Stimulated activated CD8-positive, alpha-beta memory T cell treated with anti-CD3 and anti-CD28 coated beads, Interleukin-7, amount 100 ng/mL, for 1 hour (primary cell): ENCODE results near the gene TRIM66.

Experiments
- DNase-seq, 2 donors: peaks; one replicate each; pipeline ENCODE4 v3.0.0-alpha.2; 2020; ENCODE audit warnings: low read depth in 2 of 2

The TRIM66 gene

GRCh38 chr11:8682303-8683114, at the start of gene TRIM66, which contains the start of gene RPL27A:
TSS of gene TRIM66 (minus strand) at chr11:8682665. CDS start at chr11:8672274, 10,391 bp downstream.
TSS of gene RPL27A (plus strand) at chr11:8682792. CDS start at chr11:8682814, 22 bp downstream.
- DNase-seq = peak; percentile 98 to 99

DNA sequence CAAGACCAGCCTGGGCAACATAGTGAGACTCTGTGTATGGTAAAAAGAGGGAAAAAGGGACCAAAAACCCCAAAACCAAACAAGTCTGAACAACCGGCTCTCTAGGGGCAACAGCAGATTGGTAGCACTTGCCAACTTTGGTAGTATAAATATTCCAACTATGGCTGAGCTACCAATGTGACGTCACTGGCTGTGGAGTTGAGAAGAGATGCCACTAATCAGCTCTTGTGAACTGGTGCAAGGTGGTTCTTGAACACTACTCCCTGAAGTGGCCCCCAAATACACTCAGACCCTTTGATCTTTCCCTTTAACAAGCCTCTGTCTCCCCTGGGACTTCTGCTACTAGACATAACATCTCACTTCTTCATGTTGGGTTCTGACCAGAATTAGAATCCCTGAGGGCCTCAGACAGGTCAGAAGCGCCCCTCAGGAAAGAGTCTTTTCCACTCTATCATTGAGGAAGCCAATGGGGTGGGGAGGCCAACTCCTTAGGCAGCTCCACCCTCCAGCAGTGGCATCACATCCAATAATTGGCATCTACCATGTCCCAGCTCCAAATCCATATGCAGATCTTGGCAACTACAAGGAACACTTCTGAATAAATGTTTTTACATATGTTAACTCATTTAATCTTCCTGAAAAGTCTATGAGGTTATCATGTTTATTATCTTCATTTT, 49.3 kb upstream of the TRIM66 start:
- DNase-seq = no peak

GRCh38 chr11:8730697-8731020, 48.2 kb upstream of the TRIM66 start:
- no peak for DNase-seq

- DNase-seq = no peak
These were observed 47.6 kb upstream of the TRIM66 start for GRCh38 chr11:8729837-8730696.

GRCh38 chr11:8729067-8729466, 46.6 kb upstream of the TRIM66 start:
- no peak for DNase-seq

GRCh38 chr11:8728563-8728962, 46.1 kb upstream of the TRIM66 start:
- no peak for DNase-seq

GRCh38 chr11:8726395-8726794, 43.9 kb upstream of the TRIM66 start:
- no peak for DNase-seq

GRCh38 chr11:8724682-8725081, 42.2 kb upstream of the TRIM66 start:
- no peak for DNase-seq

DNA sequence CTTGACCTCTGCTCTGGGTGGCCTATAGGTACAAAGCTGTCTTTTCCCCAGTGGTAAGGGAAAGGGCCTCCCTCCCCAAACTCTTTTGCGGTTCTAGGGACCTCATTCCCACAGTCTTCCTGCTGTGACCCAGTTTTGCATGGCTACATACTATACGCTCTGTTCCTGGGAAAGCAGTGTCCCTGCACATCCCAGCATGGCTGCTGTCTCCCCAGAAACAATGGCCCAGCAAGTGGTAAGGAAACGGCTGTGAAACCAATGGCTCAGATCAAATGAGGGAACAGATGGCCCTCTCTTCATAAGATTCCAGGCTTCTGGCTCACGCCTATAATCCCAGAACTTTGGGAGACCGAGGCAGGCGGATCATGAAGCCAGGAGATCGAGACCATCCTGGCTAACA, 41.2 kb upstream of the TRIM66 start:
- no peak for DNase-seq

GRCh38 chr11:8722809-8723208, 40.3 kb upstream of the TRIM66 start:
- no peak for DNase-seq

DNA sequence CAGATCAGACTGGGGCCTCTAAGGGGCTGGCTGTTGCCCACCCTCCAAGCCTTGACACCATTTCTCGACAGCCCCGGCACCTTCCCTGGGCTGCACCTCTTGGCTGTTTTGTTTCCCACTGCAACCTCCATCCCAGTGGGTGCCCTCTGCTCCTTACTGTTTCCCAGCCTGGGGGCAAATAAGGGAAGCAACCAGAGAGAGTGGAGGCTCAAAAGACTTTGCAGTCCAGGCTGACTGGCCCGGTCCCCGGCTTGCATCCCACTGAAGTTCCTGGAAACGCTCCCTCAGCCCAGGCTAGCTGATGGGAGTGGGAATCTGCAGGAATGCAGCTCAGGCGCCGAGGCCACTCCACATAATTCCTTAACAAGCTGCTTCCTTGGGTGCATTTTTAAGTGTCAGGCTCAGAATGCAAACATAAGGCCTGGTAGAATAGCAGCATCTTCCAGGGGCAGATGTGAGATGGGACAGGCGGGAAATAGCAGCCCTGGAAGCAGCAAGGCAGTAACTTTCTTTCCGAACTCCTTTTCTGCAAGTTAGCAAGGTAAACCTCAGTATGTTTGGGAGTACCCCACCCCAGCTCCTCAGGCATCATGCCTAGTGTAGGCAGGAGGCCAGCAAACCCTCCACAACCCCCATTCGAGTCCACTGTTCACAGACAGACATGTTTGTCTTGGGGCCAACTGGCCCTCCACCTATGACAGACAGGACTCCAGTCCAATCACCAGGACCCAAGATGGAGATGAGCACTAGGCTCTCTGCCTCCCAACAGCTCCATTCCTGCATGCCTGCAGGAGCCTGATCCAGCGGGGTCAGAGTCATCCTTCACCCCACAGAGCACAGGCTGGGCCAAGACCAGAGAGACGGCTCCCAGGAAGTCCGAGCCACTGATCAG, 39.4 kb upstream of the TRIM66 start:
- no peak for DNase-seq

DNA sequence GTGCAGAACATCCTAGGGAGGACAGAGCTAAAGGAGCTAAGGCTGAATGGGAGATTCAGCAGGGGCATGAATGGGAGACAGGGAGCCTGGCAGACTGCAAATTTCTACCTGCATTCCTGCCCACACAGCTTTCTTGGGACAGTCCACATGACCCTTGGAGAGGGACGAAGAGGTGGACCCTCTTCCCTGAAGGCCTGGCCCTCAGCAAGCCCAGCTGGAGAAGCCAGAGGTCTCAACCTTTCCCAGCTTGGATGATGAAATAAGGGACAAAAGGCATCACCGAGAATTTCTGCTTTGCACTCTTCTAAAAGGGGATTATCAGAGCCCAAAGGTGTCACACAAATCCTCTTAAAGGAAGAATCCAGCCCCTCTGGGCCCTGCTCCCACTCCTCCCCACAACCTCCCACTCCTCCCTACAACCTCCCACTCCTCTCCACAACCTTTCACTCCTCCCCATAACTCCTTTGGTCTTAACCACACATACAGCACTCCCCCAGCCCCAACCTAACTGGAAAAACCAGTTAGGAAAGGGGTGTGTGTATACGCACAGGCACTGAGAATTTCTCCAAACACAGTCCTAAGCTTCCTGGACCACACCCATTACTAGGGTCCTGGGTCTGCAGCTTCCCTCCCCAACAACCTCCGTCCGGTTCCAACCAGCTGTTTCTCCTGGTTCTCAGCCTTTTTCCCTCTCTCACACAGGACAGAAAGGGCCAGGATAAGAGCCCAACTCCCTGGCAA, 38.6 kb upstream of the TRIM66 start:
- no peak for DNase-seq

- no peak for DNase-seq
These were observed 37.9 kb upstream of the TRIM66 start for GRCh38 chr11:8720352-8720751.

DNA sequence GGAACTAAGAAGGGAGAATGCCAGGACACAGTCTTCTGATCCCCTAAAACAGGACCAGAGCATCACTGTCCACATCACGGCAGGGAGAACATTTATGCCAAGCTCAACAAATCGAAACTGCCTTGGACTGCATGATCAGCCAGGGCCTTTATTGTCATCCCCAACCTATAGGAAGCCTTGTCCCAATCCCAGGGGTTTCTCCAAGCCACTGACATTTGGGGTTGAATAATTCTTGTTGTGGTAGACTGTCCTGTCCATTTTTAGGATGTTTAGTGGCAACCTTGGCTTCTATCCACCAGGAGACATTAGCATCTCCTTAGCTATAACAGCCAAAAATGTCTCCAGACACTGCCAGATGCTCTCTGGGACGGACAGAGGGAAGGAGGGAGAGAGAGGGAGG, 37.3 kb upstream of the TRIM66 start:
- DNase-seq = no peak

GRCh38 chr11:8719211-8719649, 36.8 kb upstream of the TRIM66 start:
- DNase-seq = no peak

DNA sequence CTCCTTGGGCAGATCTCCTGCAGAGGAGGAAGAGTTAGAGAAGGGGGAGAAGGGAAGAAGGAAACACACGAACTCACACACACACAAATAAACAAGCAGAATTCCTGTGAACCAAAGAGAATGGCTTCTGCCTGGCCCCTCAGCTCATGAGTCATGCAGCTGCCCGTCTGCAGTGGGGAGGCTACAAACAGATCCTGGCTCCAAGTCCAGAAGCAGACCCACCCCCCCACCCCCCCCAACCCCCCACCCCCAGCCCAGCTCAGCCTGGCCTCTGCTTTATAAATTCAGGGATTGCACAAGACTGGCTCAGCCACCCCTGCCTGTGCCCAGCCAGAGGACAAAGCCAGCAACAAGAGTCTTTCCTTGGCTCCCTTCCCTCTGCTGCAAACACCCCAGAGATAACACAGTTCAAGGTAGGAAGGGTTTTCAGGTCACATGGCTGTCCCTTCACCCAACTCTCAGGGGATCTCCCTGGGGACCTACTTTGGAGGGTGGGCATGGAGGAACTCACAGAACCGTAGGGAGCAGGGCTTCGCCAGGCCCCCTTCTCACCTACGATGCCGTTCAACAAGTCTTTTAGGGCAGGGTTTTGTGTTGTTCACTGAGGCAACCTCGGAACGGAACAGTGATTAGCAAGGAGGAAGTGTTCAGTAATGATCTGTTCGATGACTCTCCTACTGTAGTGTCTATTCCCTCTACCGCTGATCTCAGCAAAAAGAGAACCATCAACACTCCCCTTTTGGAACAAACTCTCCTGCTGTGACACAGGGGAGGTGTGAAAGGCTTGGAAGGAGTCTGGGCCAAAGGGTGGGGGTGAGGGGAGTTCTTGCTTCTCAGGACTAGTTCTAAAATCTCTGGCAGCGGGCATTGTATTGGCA, 35.6 kb upstream of the TRIM66 start:
- no peak for DNase-seq

GRCh38 chr11:8717544-8717875, 35.0 kb upstream of the TRIM66 start:
- DNase-seq = no peak

DNA sequence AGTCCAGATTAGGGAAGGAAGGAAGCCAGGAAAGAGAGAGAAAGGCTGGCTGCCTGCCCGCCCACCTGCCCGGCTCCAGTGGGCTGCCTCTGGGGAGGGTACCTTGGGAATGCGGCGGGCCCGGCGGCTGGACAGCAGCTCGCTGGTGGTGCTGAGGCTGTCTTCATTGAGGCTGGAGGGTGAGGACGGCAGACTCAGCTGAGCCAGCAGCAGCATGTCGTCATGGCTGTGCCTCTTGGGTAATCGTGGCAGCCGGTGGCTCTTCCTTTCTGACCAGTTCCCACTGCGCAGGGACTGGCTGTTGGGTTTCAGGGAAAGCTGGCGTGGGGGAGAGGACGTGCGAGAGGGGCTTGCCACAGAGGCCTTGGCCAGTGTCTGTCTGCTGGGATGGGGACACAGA, 33.0 kb upstream of the TRIM66 start:
- DNase-seq = no peak

- DNase-seq = no peak
These were observed 32.3 kb upstream of the TRIM66 start for GRCh38 chr11:8714622-8715225.
